GM23248 (cell line): ENCODE data around the gene PEX26.

Experiments
- EZH2 ChIP-seq: fragments of 200-600 bp; sonication (generic); IDR thresholded peaks from 2 replicates; pipeline ENCODE4 v1.6.1; 2018; ENCODE audit warnings: antibody characterized with exemption, mild to moderate bottlenecking; ENCODE audit not compliant: insufficient read depth, poor library complexity, severe bottlenecking
- EZH2phosphoT487 ChIP-seq: fragments of 200-600 bp; sonication (generic); IDR thresholded peaks from 2 replicates; pipeline ENCODE4 v1.6.1; 2018; ENCODE audit warnings: antibody characterized with exemption, moderate library complexity, mild to moderate bottlenecking, low read depth; ENCODE audit not compliant: insufficient read depth

- no peak for TF ChIP-seq EZH2phosphoT487
- TF ChIP-seq EZH2, result no peak
Measured at GRCh38 chr22:18121954-18122554, 44.3 kb downstream of the PEX26 start.
